Measurements from ENCODE around the gene ENG. TPM values are rescaled to one million over a fixed set of nuclear protein-coding genes. Genes with fewer than 3 reads are reported as not detected.

Gene ENG
- total RNA-seq, 1 donor from 2014 or later = 322 TPM

- Histone ChIP-seq H3K4me3 (no peak overlapping the region), H3K27ac (peak overlapping the region; percentile 2), H3K36me3 (no peaks in the 10 kb centered on the region), H3K27me3 (no peaks in the 10 kb centered on the region), H3K9me3 (no peaks in the 10 kb centered on the region), H3K4me1 (peaks cover 69% of the 10 kb centered on the region)
- intact Hi-C loops (cut with DNase I) = no loop called here
- DNase-seq = no peak
- ATAC-seq = no peak
- TF ChIP-seq, protein P1, sequence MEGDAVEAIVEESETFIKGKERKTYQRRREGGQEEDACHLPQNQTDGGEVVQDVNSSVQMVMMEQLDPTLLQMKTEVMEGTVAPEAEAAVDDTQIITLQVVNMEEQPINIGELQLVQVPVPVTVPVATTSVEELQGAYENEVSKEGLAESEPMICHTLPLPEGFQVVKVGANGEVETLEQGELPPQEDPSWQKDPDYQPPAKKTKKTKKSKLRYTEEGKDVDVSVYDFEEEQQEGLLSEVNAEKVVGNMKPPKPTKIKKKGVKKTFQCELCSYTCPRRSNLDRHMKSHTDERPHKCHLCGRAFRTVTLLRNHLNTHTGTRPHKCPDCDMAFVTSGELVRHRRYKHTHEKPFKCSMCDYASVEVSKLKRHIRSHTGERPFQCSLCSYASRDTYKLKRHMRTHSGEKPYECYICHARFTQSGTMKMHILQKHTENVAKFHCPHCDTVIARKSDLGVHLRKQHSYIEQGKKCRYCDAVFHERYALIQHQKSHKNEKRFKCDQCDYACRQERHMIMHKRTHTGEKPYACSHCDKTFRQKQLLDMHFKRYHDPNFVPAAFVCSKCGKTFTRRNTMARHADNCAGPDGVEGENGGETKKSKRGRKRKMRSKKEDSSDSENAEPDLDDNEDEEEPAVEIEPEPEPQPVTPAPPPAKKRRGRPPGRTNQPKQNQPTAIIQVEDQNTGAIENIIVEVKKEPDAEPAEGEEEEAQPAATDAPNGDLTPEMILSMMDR (IDR thresholded peaks at IDR 0.05) = no peak
Measured at GRCh38 chr9:127858041-127858512, 3.6 kb upstream of the ENG start.

DNA sequence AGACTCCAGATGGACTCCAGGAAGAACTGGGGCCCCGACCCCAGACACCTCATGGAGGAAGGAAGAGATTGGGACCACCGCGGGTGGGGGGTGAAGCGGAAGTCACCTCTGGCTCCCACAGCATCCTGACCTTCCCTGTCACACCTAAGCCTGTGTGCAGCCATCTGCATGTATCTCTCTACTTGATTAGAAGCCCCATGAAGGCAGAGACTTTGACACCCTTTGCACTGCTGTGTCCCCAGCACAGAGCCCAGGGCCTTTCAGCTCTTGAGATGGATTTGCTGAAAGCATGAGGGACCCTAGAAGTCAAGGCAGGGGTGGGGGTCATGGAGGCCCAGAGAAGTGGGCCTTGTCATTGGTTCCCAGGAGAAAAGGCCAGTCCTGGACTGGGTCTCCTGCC, 2.8 kb upstream of the ENG start:
- H3K27ac ChIP-seq = peak overlapping the region; percentile 2
- intact Hi-C loops (cut with DNase I) = no loop called here
- no peaks in the 10 kb centered on the region for H3K27me3 ChIP-seq
- no peak for ATAC-seq
- no peak for DNase-seq
- H3K4me1 ChIP-seq = peaks cover 68% of the 10 kb centered on the region
- TF ChIP-seq, protein P1 (IDR thresholded peaks at IDR 0.05) = no peak
- no peaks in the 10 kb centered on the region for H3K36me3 ChIP-seq
- no peaks in the 10 kb centered on the region for H3K9me3 ChIP-seq
- H3K4me3 ChIP-seq = no peak overlapping the region

DNA sequence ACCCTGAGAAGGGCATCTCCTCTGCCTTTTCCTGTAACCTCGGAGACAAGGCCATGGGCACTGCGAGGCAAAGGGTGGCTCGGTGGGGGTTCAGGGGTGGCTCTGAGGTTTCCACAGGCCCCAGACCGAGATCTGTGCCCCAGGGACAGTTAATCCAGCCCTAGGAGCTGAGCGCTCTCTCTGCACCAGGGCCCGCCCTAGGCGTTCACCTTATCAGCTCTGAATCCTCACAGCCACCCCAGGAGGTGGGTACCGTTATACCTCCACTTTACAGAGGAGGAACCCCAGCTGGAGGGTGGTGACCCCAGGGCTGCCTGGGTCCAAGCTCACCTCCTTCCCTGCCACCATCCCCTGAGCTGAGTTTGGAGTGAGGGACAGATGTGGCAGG, 2.3 kb upstream of the ENG start:
- Histone ChIP-seq H3K36me3 (no peaks in the 10 kb centered on the region), H3K27ac (peak overlapping the region; percentile 2), H3K4me1 (peaks cover 66% of the 10 kb centered on the region), H3K9me3 (no peaks in the 10 kb centered on the region), H3K4me3 (no peak overlapping the region), H3K27me3 (no peaks in the 10 kb centered on the region)
- ATAC-seq = no peak
- DNase-seq = no peak
- TF ChIP-seq, protein P1 (IDR thresholded peaks at IDR 0.05) = no peak
- intact Hi-C loops (cut with DNase I) = no loop called here

GRCh38 chr9:127856094-127856728, 1.8 kb upstream of the ENG start:
- no peaks in the 10 kb centered on the region for H3K36me3 ChIP-seq
- no peaks in the 10 kb centered on the region for H3K27me3 ChIP-seq
- DNase-seq = no peak
- peak overlapping the region; percentile 2 for H3K27ac ChIP-seq
- no peak overlapping the region for H3K4me3 ChIP-seq
- intact Hi-C loops (cut with DNase I) = no loop called here
- no peaks in the 10 kb centered on the region for H3K9me3 ChIP-seq
- TF ChIP-seq, protein P1 (IDR thresholded peaks at IDR 0.05) = no peak
- no peak for ATAC-seq
- H3K4me1 ChIP-seq = peaks cover 64% of the 10 kb centered on the region

- Histone ChIP-seq H3K4me1 (peaks cover 57% of the 10 kb centered on the region), H3K27ac (peak overlapping the region; percentile 88), H3K4me3 (no peak overlapping the region), H3K9me3 (no peaks in the 10 kb centered on the region), H3K27me3 (no peaks in the 10 kb centered on the region), H3K36me3 (no peaks in the 10 kb centered on the region)
- TF ChIP-seq, protein P1 (IDR thresholded peaks at IDR 0.05) = no peak
- ATAC-seq = no peak
- no peak for DNase-seq
- intact Hi-C loops (cut with DNase I) = no loop called here
Measured at GRCh38 chr9:127855522-127855921, 1.1 kb upstream of the ENG start.

Data from upper lobe of right lung (tissue), 1 donor.